ENCODE measurements around the gene NLRC4. TPM values are rescaled to one million over a fixed set of nuclear protein-coding genes. Genes with fewer than 3 reads are reported as not detected.

NLRC4 gene
- total and polyA plus RNA-seq, 9 of the 15 experiments (the other 6 are each of a cell fraction or from before 2014, with no cell fraction given) = 0.03 to 0.18 (median 0.06) TPM; not detected in 2

DNA sequence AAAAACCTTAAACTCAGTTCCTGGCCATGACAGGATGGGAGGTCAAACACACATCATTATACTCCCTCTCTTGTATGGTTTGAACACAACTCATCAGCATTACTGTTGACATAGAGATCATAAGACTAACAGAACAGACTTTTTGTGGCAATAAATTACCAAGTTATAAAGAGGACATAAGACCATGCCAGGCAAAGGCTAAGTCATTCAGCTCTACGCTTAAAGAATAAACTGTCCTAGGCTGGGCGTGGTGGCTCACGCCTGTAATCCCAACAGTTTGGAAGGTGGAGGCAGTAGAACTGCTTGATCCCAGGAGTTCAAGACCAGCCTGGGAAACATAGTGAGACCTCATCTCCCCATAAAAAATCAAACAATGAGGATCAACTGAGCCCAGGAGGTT lies 16.4 kb downstream of the NLRC4 start (continued):
- TF ChIP-seq, protein P1, sequence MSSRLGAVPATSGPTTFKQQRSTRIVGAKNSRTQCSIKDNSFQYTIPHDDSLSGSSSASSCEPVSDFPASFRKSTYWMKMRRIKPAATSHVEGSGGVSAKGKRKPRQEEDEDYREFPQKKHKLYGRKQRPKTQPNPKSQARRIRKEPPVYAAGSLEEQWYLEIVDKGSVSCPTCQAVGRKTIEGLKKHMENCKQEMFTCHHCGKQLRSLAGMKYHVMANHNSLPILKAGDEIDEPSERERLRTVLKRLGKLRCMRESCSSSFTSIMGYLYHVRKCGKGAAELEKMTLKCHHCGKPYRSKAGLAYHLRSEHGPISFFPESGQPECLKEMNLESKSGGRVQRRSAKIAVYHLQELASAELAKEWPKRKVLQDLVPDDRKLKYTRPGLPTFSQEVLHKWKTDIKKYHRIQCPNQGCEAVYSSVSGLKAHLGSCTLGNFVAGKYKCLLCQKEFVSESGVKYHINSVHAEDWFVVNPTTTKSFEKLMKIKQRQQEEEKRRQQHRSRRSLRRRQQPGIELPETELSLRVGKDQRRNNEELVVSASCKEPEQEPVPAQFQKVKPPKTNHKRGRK (tag; IDR thresholded peaks at IDR 0.05) = no peak
- no peak for TF ChIP-seq HDGF (IDR thresholded peaks at IDR 0.05)
- TF ChIP-seq KDM5B (IDR thresholded peaks at IDR 0.05; ENCODE audit: insufficient replicate concordance, low read depth, low read length) = no peak
- TF ChIP-seq, protein P2, sequence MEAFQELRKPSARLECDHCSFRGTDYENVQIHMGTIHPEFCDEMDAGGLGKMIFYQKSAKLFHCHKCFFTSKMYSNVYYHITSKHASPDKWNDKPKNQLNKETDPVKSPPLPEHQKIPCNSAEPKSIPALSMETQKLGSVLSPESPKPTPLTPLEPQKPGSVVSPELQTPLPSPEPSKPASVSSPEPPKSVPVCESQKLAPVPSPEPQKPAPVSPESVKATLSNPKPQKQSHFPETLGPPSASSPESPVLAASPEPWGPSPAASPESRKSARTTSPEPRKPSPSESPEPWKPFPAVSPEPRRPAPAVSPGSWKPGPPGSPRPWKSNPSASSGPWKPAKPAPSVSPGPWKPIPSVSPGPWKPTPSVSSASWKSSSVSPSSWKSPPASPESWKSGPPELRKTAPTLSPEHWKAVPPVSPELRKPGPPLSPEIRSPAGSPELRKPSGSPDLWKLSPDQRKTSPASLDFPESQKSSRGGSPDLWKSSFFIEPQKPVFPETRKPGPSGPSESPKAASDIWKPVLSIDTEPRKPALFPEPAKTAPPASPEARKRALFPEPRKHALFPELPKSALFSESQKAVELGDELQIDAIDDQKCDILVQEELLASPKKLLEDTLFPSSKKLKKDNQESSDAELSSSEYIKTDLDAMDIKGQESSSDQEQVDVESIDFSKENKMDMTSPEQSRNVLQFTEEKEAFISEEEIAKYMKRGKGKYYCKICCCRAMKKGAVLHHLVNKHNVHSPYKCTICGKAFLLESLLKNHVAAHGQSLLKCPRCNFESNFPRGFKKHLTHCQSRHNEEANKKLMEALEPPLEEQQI (IDR thresholded peaks at IDR 0.05) = no peak
- TF ChIP-seq ZFP1 (CRISPR knock-in tag; IDR thresholded peaks at IDR 0.05) = no peak

DNA sequence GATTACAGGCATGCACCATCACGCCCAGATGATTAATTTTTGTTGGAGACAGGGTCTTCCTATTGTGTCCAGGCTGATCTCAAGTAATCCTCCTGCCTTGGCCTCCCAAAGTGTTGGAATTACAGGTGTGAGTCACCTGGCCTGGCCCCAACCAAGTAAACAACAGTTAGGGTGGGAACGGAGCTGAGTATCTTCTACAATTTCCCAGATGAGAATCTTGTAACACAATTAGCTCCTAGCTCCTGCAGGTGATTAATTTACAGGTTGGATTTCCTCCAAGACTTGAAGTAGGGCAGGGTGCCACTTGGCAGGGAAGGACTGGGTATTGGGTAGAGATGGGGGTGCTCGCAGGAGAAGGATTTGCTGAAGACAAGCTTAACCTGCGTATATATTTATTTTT lies 17.8 kb downstream of the NLRC4 start:
- no TSS peak for BruUV-seq (replicated peaks)
- Histone ChIP-seq H3K9me3 (replicated peaks; ENCODE audit: control insufficient read depth, insufficient read depth, low read depth, low read length) (no peaks in the 10 kb centered on the region), H3K36me3 (ENCODE audit: control insufficient read depth, insufficient read depth, low read length) (no peaks in the 10 kb centered on the region), H3K79me2 (ENCODE audit: control insufficient read depth, insufficient read depth, low read length) (no peaks in the 10 kb centered on the region), H3K9me1 (ENCODE audit: control insufficient read depth, insufficient read depth, low read length) (no peaks in the 10 kb centered on the region), H3K4me3 (no peak overlapping the region), H2AFZ (ENCODE audit: low read depth, low read length) (no peak overlapping the region), H4K20me1 (replicated peaks; ENCODE audit: control insufficient read depth, insufficient read depth, low read length) (no peaks in the 10 kb centered on the region), H3K27ac (ENCODE audit: extremely low read depth, low read depth, low read length) (no peak overlapping the region), H3K27me3 (ENCODE audit: control insufficient read depth in 2 of 2, insufficient read depth in 2 of 2, low read length in 2 of 2) (no peaks in the 10 kb centered on the region; a peak in 1 of 5 replicates), H3K4me1 (replicated peaks in 1 of 2; ENCODE audit: control insufficient read depth in 2 of 2, insufficient read depth in 2 of 2, low read length in 2 of 2) (no peaks in the 10 kb centered on the region), H3K9ac (ENCODE audit: insufficient read depth in 1 of 2, low read depth in 2 of 2, low read length in 2 of 2) (no peak overlapping the region), H3K4me2 (ENCODE audit: insufficient read depth, low read length) (no peak overlapping the region)
- no peak for ATAC-seq
- intact Hi-C loops (cut with micrococcal nuclease) (no loop called here), in situ Hi-C loops (cut with MboI) (no loop called here)
- 44% methylated on average over 4 of the region's 4 CpGs for WGBS (ENCODE audit: insufficient coverage, low coverage, missing lambda C conversion rate)
- POLR2A ChIA-PET = interaction anchor here (1.0 kb wide), 1 partner anchor 10 kb away, joined by 3 read pairs; no protein-coding TSS in a partner anchor
- DNase-seq (ENCODE audit: extremely low read depth in 1 of 4, low spot score in 3 of 4) = no peak
- CTCF ChIA-PET (ENCODE audit: low intra/inter-chr PET ratio) = no interaction called here
- FAIRE-seq = peak; percentile 37
- TF ChIP-seq GTF2F1 (IDR thresholded peaks at IDR 0.05; ENCODE audit: low read depth, low read length) = no peak
- TF ChIP-seq ZNF23 (CRISPR knock-in tag; IDR thresholded peaks at IDR 0.05) = no peak
- no peak for TF ChIP-seq RBM15 (IDR thresholded peaks at IDR 0.05; ENCODE audit: insufficient read depth, low read length)
- TF ChIP-seq GATAD2B (IDR thresholded peaks at IDR 0.05; ENCODE audit: borderline replicate concordance) = no peak
- no peak for TF ChIP-seq XRCC4 (IDR thresholded peaks at IDR 0.05; ENCODE audit: extremely low read depth, insufficient read depth, insufficient read length)
- TF ChIP-seq, protein P3, sequence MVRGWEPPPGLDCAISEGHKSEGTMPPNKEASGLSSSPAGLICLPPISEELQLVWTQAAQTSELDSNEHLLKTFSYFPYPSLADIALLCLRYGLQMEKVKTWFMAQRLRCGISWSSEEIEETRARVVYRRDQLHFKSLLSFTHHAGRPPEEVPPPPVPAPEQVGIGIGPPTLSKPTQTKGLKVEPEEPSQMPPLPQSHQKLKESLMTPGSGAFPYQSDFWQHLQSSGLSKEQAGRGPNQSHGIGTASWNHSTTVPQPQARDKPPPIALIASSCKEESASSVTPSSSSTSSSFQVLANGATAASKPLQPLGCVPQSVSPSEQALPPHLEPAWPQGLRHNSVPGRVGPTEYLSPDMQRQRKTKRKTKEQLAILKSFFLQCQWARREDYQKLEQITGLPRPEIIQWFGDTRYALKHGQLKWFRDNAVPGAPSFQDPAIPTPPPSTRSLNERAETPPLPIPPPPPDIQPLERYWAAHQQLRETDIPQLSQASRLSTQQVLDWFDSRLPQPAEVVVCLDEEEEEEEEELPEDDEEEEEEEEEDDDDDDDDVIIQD (CRISPR knock-in tag; IDR thresholded peaks at IDR 0.05) = no peak
- TF ChIP-seq KLF16 (IDR thresholded peaks at IDR 0.05) = no peak
- no peak for TF ChIP-seq CTBP1 (IDR thresholded peaks at IDR 0.05; ENCODE audit: borderline replicate concordance)
- TF ChIP-seq SRF (CRISPR knock-in tag; IDR thresholded peaks at IDR 0.05) = no peak
- no peak for TF ChIP-seq POLR3G (IDR thresholded peaks at IDR 0.05; ENCODE audit: extremely low read depth, insufficient read length, insufficient replicate concordance)
- TF ChIP-seq ADNP (tag; IDR thresholded peaks at IDR 0.05) = no peak
